ENCODE results near the gene NR3C2. TPM values are rescaled to one million over a fixed set of nuclear protein-coding genes. Genes with fewer than 3 reads are reported as not detected.

The NR3C2 gene
- total RNA-seq, 4 donors from 2014 or later, result 13.1 to 24.1 (median 14.6) TPM

DNA sequence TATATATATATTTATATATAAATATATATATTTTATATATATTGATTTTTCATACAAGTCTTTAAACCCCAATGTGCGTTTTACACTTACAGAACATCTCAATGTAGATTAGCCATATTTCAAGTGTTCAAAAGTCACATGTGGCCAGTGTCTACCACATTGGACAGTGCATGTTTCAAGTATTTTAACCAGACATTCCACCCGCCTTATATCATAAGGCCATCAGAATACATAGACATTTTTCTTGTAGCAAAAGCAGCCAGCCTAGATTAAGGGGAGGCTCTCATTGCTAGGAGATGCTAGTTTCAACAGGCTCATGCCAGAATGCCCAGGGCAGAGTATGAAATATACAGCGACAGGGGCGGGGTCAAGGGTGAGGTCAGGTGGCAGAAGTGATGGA is 202.0 kb downstream of the NR3C2 start:
- Histone ChIP-seq H3K9me3 (no peaks in the 10 kb centered on the region), H3K36me3 (no peaks in the 10 kb centered on the region), H3K27me3 (no peaks in the 10 kb centered on the region), H3K4me3 (no peak overlapping the region), H3K4me1 (no peaks in the 10 kb centered on the region), H3K27ac (no peak overlapping the region)
- WGBS, 2 donors, result 94% methylated on average over 4 of the region's 4 CpGs
- DNase-seq (ENCODE audit: low spot score in 2 of 2), result no peak
- TF ChIP-seq POLR2A (IDR thresholded peaks at IDR 0.05), result no peak

DNA sequence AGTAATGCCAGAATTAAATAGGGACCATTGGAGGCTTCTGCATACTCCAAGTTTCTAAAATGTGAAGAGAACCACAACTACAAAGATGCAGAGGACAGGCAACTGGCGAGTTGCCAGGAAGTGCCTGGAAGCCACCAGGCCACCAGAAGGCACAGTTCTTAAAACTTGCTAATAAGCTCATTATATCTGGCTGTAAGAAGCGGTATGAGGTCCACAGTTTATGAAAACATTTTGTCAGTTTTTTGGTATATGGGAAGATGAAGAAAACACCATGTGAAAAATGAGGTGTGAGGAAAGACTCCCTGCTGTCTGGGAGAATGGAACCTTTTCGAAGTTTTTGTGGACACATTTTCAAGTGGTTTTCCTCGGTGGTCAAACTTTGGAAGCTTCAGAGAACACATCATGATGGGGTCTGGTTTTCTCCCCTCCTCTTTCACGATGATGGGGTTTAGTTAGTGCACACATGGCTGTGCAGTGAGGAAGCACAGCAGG is 202.7 kb downstream of the NR3C2 start:
- WGBS, 2 donors, result 86 to 90% methylated on average over 5 of the region's 5 CpGs
- no peak for DNase-seq (ENCODE audit: low spot score in 2 of 2)
- no peaks in the 10 kb centered on the region for H3K4me1 ChIP-seq
- no peak overlapping the region for H3K27ac ChIP-seq
- TF ChIP-seq POLR2A (IDR thresholded peaks at IDR 0.05) (no peak), EP300 (IDR thresholded peaks at IDR 0.05) (no peak)
- TF ChIP-seq, protein P1, sequence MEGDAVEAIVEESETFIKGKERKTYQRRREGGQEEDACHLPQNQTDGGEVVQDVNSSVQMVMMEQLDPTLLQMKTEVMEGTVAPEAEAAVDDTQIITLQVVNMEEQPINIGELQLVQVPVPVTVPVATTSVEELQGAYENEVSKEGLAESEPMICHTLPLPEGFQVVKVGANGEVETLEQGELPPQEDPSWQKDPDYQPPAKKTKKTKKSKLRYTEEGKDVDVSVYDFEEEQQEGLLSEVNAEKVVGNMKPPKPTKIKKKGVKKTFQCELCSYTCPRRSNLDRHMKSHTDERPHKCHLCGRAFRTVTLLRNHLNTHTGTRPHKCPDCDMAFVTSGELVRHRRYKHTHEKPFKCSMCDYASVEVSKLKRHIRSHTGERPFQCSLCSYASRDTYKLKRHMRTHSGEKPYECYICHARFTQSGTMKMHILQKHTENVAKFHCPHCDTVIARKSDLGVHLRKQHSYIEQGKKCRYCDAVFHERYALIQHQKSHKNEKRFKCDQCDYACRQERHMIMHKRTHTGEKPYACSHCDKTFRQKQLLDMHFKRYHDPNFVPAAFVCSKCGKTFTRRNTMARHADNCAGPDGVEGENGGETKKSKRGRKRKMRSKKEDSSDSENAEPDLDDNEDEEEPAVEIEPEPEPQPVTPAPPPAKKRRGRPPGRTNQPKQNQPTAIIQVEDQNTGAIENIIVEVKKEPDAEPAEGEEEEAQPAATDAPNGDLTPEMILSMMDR (IDR thresholded peaks at IDR 0.05), result no peak
- no peaks in the 10 kb centered on the region for H3K36me3 ChIP-seq
- no peaks in the 10 kb centered on the region for H3K9me3 ChIP-seq
- H3K27me3 ChIP-seq, result no peaks in the 10 kb centered on the region
- H3K4me3 ChIP-seq, result no peak overlapping the region

DNA sequence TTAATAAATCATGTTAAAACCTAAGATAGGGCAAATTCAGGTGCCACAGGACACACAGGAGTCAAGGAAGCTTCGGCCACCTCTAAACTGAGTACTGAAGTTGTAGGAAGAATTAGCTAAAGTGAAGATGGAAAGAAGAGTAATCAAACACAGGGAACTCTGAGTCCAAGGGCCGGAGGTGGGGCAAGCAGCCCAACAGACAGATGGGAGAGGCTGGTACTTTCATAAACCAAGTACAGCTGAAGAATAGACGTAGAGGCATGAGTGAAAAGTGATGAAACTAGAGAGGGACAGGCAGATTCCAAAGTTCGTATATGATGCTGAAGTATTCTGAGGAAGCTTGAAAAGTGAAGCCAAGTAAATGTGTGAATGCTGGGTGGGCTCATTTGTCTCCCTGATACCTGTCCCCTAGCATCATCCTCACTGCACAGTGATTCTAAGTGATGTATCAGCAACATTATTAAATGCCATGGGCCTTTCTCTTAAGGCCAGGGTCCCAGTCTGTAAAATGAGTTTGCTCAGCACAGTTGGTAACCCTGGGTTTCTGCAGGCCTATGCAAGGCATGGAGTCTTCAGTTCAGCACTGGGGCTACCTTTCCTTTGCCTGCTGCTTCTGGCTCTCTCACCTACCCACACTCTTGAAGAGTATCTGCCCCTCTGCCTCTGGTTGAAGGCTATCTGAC is 203.3 kb downstream of the NR3C2 start:
- Histone ChIP-seq H3K27ac (no peak overlapping the region), H3K27me3 (no peaks in the 10 kb centered on the region), H3K9me3 (no peaks in the 10 kb centered on the region), H3K4me3 (no peak overlapping the region), H3K36me3 (no peaks in the 10 kb centered on the region), H3K4me1 (no peaks in the 10 kb centered on the region)
- DNase-seq (ENCODE audit: low spot score in 2 of 2), result no peak
- TF ChIP-seq, protein P1 (IDR thresholded peaks at IDR 0.05), result no peak
- TF ChIP-seq EP300 (IDR thresholded peaks at IDR 0.05) (no peak), POLR2A (IDR thresholded peaks at IDR 0.05) (no peak)
- WGBS, 2 donors, result 83 to 92% methylated on average over 4 of the region's 4 CpGs

DNA sequence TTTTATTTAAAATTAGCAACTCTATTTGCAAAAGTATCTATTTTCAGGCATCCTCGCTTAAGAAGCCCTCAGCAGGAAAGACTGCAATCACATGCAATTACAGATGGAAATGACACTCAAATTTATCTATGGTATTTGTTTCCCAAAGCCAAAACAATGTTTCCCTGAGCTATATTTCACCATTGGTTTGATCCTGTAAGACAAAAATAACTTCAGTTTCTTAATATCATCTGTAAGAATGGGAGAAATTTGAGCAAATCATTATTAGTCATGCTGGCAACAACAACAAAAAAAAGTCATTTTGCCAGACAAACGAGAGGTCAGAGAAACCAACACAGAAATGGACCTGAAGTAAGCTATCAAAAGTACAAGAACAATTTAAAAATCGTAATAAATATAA is 204.1 kb downstream of the NR3C2 start:
- Histone ChIP-seq H3K27me3 (no peaks in the 10 kb centered on the region), H3K4me3 (no peak overlapping the region), H3K4me1 (no peaks in the 10 kb centered on the region), H3K27ac (no peak overlapping the region), H3K9me3 (no peaks in the 10 kb centered on the region), H3K36me3 (no peaks in the 10 kb centered on the region)
- 69 to 70% methylated on average over 3 of the region's 3 CpGs for WGBS, 2 donors
- DNase-seq (ENCODE audit: low spot score in 2 of 2), result no peak
- TF ChIP-seq, protein P1 (IDR thresholded peaks at IDR 0.05), result no peak
- no peak for TF ChIP-seq POLR2A (IDR thresholded peaks at IDR 0.05)
- no peak for TF ChIP-seq EP300 (IDR thresholded peaks at IDR 0.05)

DNA sequence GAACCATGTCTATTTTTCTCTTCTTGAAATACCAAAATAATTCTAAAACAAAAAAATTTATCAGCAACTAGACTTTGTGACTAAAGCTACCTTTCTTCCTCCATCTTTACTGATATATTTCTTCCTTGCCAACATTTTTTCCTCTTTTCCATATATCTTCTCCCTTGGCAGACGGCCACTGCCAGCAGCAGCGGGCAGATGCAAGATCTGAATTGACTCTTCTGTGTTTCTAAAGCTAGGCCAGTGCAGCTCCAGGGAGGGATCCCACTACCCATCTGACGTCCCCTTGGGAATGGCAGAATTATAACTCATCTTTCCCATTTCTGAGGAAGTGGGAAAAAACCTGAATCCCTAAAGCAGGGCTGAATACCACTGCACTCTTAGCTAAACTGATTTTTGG is 206.4 kb downstream of the NR3C2 start:
- Histone ChIP-seq H3K9me3 (no peaks in the 10 kb centered on the region), H3K27ac (no peak overlapping the region), H3K27me3 (no peaks in the 10 kb centered on the region), H3K4me1 (no peaks in the 10 kb centered on the region), H3K4me3 (no peak overlapping the region), H3K36me3 (no peaks in the 10 kb centered on the region)
- no peak for DNase-seq (ENCODE audit: low spot score in 2 of 2)
- TF ChIP-seq POLR2A (IDR thresholded peaks at IDR 0.05), result no peak
- TF ChIP-seq, protein P1 (IDR thresholded peaks at IDR 0.05), result no peak
- TF ChIP-seq EP300 (IDR thresholded peaks at IDR 0.05), result no peak
- 68 to 75% methylated on average over 3 of the region's 3 CpGs for WGBS, 2 donors

Measured in tibial nerve (tissue), 4 donors.